ENCODE data around the gene COL16A1.
A peak's percentile ranks its signal among the peaks of the same experiment; 100 is the strongest.

Gene COL16A1

DNA sequence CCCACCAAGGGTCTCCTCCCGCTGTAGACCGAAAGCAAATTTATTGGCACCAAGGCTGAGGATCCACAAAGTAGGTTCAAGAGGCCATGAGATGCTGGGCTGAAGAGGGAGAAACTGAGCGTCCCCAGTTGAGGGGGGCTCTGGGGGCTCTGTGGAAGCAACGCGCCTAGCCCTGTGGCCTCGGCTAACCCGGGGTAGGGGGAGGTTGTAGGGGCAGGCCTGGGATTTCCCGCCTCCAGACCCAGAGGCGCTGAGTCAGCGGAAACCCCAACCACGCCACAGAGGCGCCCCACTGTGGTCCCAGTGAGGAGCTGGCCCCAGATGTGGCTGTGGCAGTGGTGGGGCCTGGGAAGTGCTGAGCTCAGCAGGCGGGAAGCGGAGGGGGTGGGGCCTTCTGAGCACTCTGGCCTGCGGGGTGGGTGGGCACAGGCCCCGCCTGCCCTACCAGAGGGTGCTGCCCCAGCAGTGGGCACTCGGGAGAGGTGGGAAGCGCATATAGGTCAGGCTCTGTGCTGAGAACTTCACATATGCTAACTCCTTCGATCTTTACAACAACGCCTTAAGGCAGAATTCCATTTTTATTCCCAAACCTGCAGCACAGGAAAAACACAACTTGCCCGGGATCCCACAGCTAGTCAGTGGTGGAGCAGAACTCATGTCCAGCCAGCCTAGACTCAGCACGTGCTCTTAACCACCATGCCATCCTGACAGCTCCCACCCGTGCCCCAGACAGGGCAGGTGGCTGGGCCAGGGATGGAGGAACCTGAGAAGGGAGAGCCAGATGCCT, 1.5 kb upstream of the COL16A1 start:
- DNase-seq, result no peak

DNA sequence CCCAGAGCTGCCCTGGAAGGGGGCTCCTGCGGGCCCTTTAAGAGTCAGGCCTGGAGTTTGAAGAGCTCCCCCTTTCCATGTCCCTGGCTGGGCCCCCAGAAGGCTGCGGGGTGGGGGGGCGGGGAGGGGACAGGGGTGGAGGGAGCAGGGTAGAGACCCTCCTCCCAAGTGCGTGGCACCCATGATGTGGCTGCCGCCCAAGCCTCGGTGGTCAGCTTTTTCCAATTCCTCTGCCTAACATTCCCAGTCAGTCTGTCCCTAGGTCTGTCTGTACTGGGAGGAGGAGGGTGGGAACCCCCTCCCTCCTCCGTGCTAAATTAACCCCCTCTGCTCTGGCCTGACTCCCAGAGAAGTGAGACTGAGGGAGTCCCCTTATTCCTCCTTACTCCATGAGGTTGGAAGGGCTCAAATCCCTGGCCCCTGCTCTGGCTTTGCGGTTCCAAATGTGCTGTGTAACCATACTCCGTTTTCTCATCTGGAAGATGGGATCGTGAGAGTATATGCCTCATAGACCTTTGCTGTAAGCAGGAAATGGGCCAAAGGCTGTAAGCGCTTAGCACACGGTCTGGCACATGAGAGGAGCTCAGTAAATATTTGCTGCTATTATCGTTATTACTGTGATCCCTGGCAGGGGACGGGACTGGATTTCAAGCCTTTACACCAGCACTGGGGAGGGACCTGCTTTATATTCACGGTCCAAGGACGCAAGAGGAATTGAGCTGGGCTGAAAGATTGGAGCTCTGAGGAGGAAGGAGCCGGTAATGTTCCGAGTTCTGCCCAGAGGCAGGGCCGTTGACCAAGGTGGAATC, 658 bp upstream of the COL16A1 start:
- peak; percentile 46 for DNase-seq

DNA sequence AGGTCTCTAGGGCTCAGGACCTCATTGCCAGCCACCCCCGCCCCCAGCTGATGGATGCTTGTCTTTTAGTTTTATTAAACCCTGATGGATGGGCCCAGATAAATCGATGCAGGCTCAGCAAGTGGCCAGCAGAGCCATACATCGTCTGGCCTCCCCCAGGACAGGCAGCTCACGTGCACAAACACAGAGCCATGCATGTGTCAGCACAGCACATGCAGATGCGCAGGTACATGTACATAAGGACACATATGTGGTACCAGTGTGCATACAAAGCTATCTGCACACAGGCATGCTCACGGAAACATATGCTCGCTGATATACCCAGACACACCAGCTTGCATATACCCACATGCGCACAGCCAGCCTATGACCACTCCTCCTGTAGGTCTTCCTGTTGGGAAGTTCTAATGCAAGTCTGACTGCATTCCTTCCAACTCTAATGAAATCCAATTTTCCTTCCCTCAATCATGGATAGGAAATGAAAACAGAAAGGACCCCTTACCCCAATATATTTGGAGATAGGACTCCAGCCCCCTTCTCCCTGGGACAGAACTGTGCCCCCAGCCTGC, 897 bp downstream of the COL16A1 start:
- no peak for DNase-seq

DNA sequence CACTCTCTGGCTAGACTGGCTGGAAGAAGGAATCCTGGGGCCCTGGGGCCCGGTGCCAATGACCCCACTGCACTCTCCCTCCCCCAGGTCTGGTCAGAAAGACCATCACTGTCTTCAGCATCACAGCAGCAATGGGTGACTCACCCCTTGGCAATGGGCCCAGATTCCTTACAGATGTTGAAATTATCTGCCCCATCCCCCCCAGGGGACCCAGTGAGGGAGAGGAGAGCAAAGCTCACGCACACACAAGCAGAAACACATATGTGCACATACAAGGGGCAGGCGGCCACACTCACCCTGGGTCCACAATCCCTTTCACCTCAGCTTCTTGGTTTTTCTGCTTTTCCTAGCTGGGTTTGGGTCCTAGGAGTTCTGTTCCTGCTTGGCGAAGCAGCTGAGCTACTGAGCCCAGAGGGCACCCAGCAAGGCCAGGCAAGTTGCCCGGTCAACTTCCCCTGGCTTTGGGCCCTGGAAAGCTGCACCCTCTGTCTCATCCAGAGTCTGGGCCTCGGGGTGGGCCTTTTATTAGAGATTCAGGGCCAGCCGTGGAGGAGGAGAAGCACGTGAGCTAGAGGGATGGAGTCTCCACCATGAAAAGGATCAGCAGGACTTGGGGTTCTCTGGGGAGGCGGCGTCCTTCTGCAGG, 2.6 kb downstream of the COL16A1 start:
- DNase-seq, result no peak

DNA sequence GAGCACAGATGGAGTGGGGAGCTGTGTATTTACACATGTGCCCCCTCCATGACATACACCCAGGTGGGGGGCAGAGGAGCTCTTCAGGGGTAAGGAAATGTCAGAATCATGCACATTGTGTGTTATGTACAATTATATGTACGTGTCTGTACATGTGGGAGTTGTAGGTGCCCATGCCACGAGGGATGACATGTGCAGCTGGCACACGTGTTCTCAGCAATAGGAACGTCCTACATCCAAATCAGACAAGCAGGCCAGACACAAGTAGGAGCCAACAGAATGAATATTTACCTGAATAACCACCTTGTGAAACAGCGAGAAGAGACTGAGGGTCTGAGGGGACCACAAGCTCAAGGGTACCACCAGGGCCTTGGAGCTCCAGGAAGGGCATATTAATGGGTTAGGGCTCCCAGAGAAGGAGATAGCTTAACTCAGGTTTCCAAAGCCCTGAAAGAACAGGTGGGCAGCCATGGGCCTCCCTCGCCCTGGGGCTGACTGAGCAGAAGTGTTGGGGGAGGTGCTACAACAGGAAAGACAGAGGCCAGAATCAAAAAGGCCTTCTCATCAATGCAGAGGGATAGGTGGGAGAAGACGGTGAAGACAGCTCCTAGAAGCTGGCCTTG, 3.2 kb downstream of the COL16A1 start:
- no peak for DNase-seq

DNA sequence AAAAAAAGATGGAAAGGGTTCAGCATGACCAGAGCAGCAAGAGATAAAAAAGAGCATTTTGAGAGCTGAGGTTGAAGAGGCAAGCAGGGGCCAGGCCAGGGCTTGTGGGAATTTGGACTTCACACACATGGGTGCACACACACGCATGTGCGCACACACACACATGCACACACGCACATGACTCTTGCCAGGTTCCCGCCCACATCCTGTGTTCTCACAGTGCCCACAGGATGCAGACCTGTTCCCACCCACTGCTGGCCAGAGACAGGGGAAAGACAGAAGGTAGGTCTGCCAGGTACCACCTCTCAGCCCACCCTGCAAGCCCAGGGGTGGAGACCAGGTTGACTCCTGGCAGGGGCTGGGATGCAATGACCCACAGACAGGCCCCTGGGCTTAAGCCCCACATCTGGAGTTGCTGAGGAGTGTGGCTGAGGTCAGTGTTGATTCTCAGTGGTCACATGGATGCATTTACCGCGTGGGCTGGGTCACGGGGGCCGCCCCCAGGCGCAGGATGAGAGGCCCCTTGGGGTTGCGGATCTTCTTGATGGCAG, 4.4 kb downstream of the COL16A1 start:
- no peak for DNase-seq

DNA sequence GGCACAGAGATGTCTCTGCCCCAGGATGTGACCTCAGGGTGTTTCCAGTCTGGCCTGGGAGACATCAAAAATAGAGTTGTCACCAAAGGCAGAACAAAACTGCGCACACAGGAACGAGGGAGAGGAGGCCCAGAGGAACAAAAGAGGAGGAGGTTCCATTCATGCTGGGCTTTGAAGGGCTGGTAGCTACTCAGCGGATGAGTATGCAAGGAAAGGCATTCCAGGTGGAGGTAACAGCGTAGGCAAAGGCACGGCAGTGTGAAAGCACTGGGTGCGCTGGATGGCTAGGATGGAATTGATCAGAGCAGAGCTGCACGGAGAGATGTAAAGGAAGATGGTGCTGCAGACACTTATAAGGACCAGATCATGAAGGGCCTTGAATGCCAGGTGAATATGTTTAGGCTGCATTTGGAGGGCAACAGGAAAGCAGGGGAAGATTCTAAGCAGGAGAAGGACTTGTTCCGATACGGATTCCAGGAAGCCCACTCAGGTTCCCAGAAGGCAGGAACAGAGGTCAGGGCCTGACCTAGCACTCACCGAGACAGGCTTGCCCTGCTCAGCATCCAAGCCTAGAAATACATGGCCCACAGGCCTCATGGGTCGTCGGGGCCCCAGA, 6.3 kb downstream of the COL16A1 start:
- no peak for DNase-seq

DNA sequence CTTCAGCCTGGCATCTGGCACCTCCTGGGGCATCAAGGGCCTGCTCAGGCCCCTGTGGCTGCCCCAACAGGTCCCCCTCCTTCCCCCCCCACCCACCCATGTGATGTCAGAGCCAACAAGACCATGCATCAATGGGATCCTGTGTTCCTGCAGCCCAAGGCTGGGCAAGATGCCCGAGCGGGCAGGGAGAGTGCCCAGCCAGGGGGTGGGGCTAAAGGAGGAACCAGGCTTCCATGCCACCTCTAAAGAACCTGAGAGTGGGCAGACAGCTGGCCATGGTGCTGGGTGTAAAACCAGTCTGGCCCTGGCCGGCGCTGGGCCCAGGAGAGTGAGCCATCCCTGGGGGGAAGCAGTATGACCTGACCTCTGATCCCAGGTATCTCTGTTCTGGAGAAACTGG, 7.6 kb downstream of the COL16A1 start:
- no peak for DNase-seq

DNA sequence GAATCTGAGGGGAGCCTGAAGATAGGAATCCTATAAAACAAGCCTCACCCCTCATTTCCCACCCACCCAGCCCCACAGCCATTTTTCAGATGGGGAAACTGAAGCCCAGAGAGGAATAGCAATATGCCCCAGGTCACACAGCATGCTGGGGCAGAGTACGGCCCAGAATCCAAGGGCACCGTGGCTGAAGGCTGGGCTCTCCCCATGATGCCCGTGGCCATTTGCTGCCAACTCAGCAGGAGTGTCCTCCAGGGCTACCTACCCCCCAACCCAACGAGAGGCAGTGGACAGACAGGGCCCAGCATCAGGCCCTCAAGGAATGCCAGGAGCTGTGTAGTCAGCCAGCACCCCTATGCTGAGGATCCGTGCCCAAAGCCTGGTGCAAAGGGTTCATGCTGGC, 8.5 kb downstream of the COL16A1 start:
- DNase-seq, result no peak

DNA sequence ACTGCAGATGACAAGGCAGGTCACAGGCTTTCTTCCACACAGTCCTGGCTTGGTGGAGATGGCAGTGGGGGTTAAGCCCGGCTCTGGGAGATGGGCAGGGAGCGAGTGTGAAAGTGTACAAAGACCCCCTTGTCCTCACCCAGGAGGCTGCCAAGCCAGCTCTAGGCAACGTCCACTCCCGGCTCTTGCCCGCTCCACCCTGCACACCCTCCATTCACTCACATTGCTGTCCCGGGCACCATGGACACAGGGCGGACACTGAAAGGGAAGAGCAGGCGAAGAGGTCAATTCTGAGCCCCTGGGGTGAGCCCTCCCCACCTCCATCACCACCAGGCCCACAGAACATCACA, 8.9 kb downstream of the COL16A1 start:
- no peak for DNase-seq

DNA sequence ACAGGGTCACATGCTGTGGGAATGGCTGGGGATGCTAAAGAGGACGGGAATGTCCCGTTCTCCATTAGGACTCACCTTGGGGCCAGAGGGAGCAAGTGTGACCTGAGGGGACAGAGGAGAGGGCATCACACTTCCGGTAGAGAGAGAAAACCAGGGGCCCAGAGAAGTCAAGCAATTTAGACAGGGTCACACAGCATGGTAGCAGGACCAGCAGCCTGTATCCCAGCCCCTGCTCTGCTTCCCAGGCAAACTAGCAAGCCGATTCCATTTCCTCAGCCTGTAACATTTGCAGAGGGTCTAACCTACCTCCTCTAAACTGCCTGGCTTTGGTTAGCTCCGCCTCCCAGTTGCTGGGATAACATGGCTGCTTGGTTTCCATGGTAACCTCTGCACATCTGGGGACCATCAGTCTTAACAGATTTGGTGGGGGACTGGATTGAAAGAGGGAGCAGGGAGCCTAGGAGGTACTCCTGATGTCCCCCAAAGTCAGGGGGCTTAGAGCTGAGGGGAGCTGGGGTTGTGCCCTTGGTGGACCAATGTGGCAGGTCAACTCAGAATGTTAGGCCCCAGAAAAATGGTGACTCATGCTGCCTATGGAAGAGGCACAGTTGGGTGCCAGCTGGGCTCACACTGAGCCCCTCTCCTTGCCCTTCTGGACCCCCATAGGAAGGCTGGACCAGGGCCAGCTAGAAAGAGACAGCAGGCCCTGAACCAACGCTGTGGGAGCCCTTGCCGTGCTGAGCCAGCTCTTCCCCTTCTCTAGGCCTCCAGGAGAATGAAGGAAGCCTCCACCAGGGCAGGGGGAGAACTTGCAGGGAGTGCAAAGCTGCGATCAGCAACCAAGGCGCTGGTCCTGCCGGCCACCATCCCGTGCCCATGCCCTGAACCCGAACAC, 9.5 kb downstream of the COL16A1 start:
- no peak for DNase-seq

DNA sequence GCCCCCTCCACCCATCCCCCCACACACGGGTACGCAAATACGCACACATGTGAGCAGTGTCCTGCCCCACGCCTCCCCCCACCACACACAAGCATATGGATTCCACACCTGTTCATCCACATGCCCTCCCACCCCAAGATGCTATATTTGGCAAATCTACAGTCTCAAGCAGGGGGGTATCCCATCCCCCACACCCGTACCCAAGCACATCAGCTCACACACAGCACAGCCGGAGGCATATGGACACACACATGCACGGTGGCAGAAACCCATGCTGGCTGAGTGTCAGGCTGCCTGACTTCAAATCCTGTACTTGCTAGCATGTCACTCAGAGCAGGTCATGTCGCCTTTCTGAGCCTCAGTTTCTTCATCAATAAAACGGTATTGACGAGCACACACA, 10.6 kb downstream of the COL16A1 start:
- no peak for DNase-seq

DNA sequence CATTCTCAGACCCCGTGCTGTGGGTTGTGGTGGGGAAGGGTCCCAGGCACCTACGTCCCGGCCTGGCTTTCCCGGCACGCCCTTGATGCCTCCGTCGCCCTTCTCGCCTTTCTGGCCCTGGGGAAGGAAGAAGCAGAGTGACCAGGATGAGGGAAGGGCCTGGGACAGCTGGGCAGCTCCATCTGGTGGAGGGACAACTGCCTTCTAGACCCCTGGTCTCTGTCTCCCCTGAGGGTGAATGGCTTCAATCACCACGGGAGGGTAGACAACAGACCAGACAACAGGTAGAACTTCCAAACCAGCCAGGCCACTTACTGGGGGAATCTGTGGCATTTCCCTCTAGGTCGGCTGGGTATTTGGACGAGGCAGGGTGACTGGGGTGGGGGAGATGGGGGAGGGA, 11.9 kb downstream of the COL16A1 start:
- DNase-seq, result no peak

DNA sequence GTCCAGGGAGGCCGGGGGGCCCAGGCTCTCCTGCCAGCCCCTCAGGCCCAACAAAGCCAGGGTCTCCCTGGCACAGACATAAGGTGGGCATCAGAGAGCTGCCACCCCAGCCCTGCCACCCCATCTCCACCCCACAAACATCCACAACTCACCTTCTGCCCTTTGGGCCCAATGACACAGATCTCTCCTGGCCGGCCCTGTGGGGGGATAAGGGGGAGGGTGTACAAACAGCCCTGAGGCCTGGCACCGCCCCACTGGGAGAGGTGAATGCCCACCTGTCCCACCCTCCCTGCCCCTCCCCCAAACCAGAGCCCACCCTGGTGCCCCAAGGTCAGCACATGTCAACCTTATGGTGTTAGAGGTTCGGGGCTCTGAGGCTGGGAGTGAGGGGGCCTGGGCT, 12.4 kb downstream of the COL16A1 start:
- no peak for DNase-seq

DNA sequence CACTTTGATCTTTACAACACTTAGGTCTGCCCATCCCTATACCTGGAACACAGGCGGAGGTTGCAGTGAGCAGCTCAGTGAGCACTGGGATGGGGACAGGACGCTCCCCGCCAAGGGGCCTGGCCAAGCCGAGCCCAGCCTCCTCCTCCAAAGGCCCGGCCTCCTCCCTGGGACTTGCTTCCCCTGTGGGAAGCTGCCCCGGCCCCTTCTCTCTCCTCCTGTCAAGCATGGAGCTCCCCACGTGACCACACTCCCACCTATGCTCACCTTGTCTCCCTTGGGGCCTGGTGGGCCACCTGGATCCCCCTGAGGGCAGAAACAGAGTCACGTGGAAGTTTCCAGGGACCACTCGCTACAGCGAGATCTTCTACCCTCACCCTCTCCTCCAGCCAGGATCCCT, 12.9 kb downstream of the COL16A1 start:
- DNase-seq, result no peak

DNA sequence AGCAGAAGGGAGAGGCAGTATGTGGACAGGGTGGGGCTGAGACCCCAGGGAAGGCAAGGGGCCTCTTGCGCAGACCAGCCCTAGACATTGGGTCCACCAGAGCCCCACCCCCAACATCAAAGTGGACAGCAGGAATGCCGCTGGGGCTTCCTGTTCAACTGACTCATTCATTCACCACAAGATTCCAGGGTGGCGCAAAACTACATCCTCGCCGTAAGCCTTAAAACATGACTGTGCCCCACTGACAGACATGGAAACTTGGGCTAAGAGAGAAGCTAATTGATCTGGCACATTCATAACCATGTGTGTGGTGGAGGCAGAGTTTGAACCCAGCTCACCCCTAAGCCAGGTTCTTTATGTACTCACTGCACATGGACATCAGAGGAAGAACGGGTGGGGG, 14.0 kb downstream of the COL16A1 start:
- no peak for DNase-seq

DNA sequence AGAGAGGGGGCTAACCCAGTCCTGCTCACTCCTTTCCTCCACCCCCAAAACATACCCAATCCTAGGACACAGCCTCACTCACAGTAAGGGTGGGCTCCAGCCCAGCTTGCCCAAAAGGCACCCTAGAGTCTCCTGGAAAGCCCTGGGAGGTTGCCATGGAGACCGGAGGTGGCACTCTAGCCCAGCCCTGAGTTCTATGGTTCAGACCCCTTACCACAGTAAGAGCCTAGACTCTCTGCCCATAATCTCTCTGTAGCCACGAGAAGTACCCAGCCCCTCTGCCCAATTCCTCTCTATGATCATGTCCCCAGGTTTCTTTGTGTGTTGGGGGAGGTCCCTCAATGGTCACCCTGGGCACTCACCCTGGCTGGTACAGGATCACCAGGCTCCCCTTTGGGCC, 14.4 kb downstream of the COL16A1 start:
- no peak for DNase-seq

DNA sequence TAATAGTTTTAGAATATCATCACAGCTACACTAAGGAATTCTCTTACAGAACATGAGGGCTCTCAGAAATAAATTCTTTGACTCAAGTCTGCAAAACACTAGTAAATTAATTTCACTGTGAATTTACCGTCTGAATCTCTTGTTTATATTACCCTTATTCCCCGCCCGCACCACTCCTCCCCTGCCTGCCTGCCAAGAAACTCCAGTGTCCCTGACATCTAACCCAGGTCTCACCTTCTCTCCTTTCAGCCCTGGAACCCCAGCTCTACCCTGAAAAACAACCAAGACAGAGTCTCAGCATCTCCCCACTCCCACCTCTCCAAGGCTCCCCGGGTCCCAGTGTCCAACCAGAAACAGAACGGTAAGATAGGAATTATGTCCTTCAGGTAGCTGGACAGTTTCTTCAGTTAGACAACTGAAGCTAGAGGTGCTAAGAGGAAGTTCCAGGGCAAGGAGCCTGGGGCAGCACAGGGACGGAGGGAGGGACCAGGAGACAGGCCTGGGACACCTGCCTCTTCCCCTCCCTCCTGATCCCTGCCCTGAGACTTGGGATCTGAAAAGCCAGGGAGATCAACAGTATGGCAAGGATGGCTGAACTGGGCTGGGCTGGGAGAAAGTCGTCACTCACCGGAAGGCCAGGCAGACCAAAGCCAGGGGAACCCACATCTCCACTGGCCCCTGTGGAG, 15.4 kb downstream of the COL16A1 start:
- DNase-seq, result no peak

DNA sequence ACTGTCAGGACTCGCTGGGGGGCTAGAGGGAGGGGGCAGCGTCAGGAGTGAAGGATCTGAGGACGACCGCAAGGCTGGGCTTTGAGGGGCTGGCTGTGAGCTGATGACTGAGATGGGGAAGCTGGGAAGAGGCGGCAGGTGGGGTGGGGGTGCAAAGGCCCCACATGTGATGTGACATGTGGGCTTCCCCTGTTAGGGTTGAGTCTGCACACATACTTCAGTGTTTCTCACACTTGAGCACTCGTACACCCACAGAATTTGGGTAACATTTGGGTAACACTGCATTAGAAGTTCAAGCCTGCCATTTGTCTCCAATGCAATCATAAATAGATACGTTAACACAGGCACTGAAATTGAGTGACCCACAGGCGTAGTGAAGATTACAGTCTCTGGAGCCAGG, 16.2 kb downstream of the COL16A1 start:
- DNase-seq, result no peak

DNA sequence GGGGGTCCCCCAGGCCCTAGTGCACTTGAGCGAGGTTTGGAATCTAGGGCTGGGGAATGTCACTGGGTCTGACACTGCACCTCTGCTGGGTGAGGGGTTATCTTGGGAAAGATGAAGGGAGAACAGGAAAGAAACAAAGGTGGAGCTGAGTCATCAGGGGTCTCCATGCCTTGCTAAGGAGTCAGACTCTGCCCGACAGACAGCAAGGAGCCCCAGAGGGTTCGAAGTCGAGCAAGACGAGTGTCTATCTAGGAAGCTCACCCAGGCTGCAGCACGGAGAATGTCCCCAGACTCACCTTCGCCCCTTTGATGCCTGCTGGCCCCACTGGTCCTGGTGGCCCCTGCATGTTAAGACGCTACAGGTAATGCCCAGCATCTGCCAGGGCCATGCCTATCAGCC, 18.0 kb downstream of the COL16A1 start:
- no peak for DNase-seq

DNA sequence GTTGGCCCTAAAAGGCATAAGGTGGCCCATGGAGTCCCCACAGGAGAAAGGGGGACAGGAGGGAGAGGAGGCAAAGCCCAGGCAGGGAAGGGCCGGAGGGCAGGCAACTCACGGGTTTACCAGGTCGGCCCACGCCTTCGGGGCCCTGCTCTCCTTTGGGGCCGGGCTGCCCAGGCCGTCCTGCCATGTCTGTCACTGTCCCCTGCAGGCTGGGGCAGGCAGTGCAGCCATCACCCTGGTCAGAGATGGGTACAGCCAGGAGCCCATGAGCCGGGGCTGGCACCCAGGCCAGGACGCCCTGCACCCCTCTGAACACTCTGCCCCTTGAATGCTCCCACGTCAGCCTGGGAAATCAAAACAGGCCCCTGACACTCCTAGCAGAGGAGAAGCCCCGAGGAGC, 19.8 kb downstream of the COL16A1 start:
- DNase-seq, result no peak

Data from NCI-H748 treated with DMSO at 0.1 percent for 48 hours (cell line).